Activated T-cell treated with anti-CD3 and anti-CD28 coated beads, Interleukin-2, amount 50 U/mL, for 1 hour (primary cell): ENCODE measurements around the gene KRTAP16-1.
"Not testable (repeated sequence)": the region's sequence is repeated elsewhere in the genome, so short reads cannot be mapped to it uniquely, and the experiment has no call there.

Experiments
- DNase-seq: peaks from one replicate; pipeline ENCODE4 v3.0.0-alpha.2; 2020

Gene KRTAP16-1

DNA sequence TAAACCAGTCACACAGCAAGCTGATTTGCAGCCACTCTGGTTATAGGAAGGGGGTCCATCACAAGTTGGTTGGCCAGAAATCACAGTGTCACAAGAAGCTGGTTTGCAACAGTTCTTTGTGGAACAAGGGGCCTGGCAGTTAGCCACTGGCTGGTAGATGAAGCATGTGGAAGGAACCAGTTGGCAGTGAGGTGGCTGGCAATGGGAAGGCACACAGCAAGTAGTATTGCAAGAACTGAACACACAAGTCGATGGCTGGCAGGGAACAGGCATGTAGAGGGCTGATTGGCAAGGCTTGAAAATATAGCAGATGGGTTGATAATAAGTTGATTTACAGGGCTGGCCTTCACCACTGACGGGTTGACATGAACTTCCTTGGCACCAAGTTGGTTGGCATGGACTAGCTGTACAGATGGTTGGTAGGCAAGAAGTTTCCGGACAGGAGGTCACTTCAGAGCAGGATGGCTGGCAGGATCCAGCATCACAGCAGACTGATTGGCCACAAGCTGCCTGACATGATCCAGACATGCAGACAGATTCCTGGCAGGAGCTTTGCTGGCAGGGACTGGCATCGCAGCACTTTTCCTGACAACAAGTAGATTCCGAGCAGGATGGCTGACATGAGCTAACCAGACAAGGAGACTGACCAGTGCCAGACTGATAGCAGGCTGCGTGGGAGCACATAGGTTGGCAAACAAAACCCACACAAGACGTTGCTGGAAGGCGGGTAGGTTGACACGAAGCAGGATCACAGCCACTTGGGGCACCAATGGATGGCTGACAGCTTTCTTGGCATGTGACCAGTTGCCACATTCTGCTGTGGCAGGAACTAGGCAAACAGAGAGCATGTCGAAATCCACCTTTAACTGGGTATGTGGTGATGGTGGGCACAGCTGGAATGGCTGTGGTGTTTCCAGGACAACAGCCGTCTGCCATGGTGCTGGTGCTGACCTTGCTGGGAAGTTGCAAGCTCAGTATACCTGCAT, 6.9 kb downstream of the KRTAP16-1 start, which contains the start of gene KRTAP29-1:
Gene KRTAP29-1 (minus strand): TSS at position 936 of the 986 bp plus-strand sequence. CDS start 0 bp downstream, at position 936.
- no peak for DNase-seq

DNA sequence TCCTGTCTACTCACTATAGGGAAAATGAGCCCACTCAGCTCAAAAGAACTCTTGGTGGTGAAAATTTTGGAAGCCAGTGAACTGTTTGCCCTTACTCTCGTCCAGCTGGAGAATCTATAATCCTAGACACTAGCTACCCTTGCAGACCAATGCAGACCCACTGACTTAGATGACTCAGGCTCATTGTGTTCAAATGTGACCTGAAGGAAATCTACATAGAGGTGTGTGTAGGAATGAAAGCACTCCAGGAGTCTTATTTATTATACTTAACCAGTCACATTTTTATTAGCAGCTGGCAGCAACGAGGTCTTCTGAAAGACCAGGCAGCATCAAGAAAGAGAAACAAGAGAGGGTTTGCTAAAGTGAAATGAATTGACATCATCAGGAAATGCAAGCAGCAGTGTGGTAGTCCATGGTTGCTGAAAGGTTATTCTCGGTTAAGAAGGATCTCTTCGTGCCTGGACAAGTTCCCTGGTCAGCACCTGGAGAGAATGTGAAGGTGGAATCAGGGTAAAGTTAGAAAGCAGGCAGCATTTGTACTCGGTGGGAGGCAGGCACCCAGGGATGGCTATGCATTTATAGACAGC, 7.8 kb downstream of the KRTAP16-1 start:
- DNase-seq = no peak

DNA sequence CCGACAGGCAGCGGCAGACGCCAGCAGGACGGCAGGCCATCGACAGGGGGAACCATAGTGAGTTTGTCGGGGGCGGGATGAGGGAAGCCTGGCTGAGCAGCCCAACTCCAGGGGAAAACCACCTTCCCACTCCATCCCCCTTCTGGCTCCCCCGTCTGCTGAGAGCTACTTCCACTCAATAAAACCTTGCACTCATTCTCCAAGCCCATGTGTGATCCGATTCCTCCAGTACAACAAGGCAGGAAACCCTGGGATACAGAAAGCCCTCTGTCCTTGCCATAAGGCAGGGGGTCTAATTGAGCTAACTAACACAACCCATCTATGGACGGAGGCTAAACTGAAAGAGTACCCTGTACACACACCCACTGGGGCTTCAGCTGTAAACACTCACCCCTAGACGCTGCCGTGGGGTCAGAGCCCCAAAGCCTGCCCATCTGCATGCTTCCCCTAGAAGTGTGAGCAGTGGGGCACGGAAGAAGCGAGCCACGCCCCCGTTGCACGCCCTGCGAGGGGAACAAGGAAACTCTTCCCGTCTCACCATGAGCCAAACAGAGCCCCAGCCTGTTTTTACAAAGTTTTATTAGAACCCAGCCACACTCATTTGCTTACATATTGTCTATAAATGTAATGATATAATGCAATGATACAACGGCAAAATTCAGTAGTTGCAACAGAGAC, 10.5 kb downstream of the KRTAP16-1 start:
- DNase-seq = no peak

DNA sequence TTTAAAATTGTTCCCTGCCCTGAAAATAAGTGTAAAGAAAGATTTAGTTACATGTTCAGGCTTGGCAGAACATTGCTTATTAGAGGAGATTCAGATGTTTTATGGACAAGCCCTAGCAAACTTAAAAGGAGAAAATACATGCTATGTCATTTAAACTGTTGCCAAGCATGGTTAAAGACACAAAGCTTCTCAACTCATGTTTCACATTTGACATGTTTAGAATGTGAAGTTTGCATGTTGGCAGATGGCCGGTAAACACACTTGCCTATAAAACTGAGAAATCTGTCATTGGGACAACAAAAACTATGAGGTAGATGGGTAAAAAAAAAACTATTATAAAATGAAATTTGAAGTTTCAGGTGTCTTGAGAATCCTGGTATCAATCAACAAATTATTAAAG, 12.3 kb downstream of the KRTAP16-1 start:
- no peak for DNase-seq

DNA sequence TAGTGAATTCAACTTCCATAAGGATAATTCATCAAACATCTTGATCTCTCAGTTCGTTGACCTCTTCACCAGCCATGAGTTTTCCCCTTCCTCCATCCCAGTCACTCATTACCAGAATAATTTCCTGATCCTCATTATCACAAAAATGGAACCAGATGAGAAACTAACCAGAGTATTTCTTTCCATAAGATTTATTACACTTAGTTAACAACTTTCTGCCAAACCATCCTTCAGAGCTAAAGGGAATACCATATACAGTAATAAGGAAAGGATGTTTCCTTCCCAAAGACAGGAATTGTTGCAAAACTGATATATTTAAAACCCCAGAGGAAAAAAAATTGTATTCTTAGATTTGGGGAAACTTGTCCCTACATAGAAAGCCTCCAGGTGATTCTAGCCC, 15.1 kb downstream of the KRTAP16-1 start:
- no peak for DNase-seq

DNA sequence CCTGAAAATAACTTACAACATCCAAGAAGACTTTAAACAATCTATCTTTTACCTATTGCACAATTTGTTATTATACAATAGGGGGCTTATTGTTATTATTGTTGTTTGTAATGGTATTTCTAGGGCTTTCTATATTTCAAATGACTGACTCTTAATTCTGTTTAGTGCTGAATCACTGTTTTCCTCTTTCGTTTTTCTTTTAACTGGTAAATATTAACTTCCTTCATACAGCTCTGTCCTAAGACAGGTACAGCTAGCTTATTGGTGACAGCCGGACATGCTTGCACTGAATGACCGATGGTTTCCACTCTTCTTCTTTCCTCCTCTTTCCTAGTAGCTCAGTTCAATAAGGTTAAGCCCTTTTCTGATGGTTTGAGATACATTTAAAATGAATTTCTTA, 22.1 kb downstream of the KRTAP16-1 start:
- DNase-seq = no peak

DNA sequence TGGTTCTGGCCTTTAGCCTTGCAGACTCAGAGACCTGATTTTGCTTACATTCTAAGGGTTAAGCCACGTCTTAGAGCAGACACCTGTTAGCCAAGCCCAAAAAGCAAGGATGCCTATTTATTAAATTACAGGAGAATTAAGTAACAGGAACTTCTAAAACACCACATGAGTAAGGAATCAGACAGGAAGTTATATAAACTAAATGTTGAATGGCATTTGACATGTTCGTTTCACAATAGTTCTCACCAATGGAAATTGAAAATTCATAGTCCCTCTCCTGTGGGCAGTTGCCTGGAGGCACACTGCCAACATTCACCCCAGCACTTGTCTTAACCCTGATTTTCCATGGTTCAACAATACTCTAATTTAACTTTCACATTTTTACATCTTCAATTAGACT, 24.6 kb downstream of the KRTAP16-1 start:
- DNase-seq = no peak

DNA sequence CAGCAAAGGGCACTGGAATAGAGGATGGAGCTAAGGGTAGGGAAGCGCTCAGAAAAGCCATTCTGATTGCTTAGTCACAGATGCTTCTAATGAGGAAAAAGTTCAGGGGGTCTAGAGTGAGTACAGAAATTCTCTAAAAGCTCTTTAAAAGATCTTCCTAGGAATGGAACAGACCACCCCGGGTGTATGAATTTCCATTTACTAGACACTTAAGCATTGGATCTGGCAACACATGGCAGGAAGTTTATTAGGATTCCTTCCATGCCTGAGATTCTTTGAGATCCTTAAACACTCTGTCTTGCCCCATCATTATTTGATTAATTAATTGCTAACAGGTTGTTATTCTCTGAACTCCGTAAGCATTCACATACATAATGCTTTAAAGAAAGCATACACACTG, 25.1 kb downstream of the KRTAP16-1 start:
- DNase-seq = no peak

DNA sequence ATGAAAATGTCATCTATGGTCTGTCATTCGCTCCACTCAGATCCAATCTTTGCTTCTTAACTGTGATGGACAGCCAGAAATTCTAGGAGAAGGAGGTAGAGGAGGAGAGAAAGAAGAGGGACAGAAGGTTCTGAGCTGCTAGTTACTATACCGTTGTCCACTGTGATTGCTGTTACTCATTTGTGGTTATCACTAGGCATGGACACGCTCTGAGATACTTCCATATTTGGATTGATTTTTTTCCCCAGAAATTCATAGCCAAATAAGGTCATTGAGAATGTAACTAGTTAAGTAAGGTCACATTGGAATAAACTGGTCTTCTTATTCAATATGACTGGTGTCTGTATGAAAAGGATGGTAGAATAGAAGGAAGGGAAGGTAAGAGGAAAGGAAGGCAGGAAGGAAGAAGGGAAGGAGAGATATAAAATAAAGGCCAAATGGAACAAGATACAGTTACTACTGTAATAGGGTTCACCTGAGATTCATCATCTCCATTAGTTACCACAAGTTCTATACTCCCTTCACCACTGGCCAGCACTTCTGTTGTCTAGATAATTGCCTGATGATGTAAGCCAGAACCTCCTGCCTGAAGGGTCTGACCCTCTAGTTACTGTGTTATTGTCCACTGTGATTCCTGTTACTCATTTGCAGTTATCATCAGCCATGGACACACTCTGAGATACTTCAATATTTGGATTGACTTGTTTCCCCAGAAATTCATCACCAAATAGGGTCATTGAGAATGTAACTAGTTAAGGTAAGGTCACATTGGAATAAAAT, 30.7 kb downstream of the KRTAP16-1 start:
- no peak for DNase-seq

DNA sequence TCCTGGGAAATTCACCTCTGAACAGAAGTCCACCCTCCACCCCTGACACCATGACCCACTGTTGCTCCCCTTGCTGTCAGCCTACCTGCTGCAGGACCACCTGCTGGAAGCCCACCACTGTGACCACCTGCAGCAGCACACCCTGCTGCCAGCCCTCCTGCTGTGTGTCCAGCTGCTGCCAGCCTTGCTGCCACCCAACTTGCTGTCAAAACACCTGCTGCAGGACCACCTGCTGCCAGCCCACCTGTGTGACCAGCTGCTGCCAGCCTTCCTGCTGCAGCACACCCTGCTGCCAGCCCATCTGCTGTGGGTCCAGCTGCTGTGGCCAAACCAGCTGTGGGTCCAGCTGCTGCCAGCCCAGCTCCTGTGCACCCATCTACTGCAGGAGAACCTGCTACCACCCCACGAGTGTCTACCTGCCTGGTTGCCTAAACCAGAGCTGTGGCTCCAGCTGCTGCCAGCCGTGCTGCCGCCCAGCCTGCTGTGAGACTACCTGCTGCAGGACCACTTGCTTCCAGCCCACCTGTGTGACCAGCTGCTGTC, 33.4 kb downstream of the KRTAP16-1 start, which contains the start of gene KRTAP9-7:
Gene KRTAP9-7 (plus strand): TSS at position 51 of the 543 bp plus-strand sequence. CDS start 0 bp downstream, at position 51.
- DNase-seq = not testable (repeated sequence)

DNA sequence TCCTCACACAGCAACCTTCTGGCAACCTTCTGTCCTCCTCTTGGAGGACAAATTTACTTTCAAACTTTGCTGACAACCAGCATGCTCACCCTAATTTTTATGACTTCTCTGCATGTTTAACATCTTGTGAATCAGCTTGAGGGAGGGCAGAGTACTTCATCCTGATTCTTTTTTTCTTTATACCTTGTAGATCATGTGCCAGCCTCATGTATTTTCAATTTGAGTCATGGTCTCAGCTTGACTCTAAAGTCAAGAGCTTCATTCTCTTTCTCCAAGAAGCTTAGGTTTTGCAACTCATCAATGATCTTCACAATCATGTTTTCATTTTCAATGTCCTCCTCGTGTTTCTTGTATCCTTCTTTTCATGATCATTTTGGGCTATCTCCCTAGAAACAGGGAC, 37.3 kb downstream of the KRTAP16-1 start:
- DNase-seq = no peak

DNA sequence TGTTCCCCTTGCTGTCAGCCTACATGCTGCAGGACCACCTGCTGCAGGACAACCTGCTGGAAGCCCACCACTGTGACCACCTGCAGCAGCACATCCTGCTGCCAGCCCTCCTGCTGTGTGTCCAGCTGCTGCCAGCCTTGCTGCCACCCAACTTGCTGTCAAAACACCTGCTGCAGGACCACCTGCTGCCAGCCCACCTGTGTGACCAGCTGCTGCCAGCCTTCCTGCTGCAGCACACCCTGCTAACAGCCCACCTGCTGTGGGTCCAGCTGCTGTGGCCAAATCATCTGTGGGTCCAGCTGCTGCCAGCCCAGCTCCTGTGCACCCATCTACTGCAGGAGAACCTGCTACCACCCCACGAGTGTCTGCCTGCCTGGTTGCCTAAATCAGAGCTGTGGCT, 37.8 kb downstream of the KRTAP16-1 start:
- not testable (repeated sequence) for DNase-seq

DNA sequence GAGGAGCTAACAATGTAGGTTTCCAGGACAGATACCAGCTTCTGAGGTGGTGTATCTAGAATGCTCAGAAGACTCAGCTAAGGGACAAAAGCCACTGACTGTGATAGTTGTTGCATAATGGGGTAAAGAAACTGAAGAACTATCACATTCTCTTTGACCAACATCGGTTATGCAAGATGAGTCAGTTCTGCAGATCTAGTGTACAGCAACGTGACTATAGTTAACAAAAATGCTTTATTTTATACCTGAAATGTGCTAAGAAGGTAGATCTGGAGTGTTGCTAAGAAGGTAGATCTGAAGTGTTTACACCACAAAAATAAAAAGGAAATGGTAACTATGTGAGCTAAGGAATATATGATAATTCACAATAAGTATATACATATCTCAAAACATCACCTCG, 41.4 kb downstream of the KRTAP16-1 start:
- DNase-seq = no peak

DNA sequence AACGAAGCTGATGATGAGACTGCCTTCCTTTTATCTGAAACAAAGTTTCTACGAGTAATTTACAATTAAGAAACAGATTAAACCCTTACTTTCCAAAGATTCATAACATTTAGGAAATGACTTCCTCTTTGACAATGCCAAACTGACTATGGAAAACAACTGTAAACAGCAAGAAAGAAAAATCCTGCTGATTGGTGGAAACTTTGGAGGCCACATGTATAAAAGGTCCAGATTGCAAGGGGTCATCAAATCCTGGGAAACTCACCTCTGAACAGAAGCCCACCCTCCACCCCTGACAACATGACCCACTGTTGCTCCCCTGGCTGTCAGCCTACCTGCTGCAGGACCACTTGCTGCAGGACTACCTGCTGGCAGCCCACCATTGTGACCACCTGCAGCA, 44.0 kb downstream of the KRTAP16-1 start, which contains the start of gene KRTAP9-6:
Gene KRTAP9-6 (plus strand): TSS at position 301 of the 400 bp plus-strand sequence. CDS start 0 bp downstream, at position 301.
- DNase-seq = no peak

DNA sequence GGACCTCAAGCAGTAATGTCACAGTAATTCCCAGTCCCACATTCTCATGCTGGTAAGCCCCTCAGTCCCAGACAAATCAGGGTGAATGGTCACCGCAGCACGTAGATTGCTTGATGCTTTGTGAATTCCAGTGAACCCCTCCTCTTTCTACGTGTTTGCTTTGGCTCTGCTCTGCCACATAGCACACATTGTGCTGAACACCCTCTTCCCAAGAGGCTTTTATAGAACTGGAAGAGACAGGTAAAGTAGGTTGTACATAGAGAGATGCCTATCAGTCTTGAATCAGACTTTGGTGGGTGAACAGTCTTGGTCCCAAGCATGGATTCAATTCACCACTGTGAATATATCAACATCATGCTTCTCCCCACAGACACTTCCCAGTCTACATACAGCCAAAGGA, 44.5 kb downstream of the KRTAP16-1 start:
- no peak for DNase-seq

DNA sequence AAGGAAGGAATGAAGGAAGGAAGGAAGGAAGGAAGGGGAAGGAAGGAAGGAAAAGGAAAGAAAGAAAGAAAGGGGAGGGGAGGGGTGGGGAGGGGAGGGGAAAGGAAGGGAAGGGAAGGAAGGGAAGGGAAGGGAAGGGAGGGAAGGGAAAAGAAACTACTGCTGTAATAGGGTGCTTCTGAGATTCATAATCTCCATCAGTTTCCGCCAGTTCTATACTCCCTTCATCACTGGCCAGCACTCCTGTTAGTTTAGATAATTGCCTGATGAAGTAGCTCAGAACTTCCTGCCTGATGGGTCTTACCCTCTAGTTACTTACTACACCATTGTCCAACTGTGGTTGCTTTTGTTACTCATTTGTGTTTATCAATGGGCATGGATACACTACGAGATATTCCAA, 45.9 kb downstream of the KRTAP16-1 start:
- DNase-seq = no peak

DNA sequence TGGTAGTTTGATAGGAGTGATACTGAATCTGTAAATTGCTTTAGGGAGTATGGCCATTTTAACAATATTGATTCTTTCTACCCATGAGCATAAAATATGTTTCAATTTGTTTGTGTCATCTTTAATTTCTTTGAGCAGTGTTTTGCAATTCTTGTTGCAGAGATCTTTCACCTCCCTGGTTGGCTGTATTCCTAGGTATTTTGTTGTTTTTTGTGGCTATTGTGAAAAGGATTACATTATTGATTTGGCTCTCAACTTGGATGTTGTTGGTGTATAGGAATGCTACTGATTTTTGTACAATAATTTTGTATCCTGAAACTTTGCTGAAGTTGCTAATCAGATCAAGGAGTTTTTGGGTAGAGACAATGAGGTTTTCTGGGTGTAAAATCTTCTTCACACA, 50.7 kb downstream of the KRTAP16-1 start:
- no peak for DNase-seq
